Small intestine (tissue), 7 donors: ENCODE data around the gene CIAO3. TPM values are rescaled to one million over a fixed set of nuclear protein-coding genes. Genes with fewer than 3 reads are reported as not detected.
"Not testable (repeated sequence)": the region's sequence is repeated elsewhere in the genome, so short reads cannot be mapped to it uniquely, and the experiment has no call there.

ENCODE experiments used
- DNase-seq, 2 donors: peaks; one replicate each; pipeline versions ENCODE4 v3.0.0 to v3.0.0-alpha.2; 2013
- FAIRE-seq: peaks from 2 replicates; lab custom pipeline; 2012; peaks lifted over from hg19 to GRCh38; lab: Jason Lieb, UNC
- H3K27ac ChIP-seq, 3 donors: one replicate each; pipeline ENCODE4 v1.5.1; 2013; ENCODE audit warnings: low read length in 2 of 3, mild to moderate bottlenecking in 2 of 3, control low read depth in 1 of 3, inconsistent platforms in 1 of 3, low read depth in 1 of 3, moderate library complexity in 1 of 3
- H3K27me3 ChIP-seq, 3 donors: one replicate each; pipeline ENCODE4 v1.6.1; 2013; ENCODE audit warnings: low read length in 3 of 3, inconsistent platforms in 1 of 3; ENCODE audit not compliant: control insufficient read depth in 3 of 3, insufficient read depth in 3 of 3
- H3K36me3 ChIP-seq, 3 donors: one replicate each; pipeline ENCODE4 v1.6.1; 2013; ENCODE audit warnings: low read length in 3 of 3, inconsistent platforms in 1 of 3, low read depth in 1 of 3, mild to moderate bottlenecking in 1 of 3, moderate library complexity in 1 of 3; ENCODE audit not compliant: control insufficient read depth in 3 of 3, insufficient read depth in 2 of 3
- H3K4me1 ChIP-seq, 3 donors: one replicate each; pipeline ENCODE4 v1.6.1; 2013; ENCODE audit warnings: low read length in 2 of 3, inconsistent platforms in 1 of 3, low read depth in 1 of 3, mild to moderate bottlenecking in 1 of 3, moderate library complexity in 1 of 3; ENCODE audit not compliant: control insufficient read depth in 3 of 3, insufficient read depth in 2 of 3
- H3K4me3 ChIP-seq, 3 donors: one replicate each; pipeline ENCODE4 v1.5.1; 2013; ENCODE audit warnings: low read length in 3 of 3, control low read depth in 1 of 3, inconsistent platforms in 1 of 3, low read depth in 1 of 3, mild to moderate bottlenecking in 1 of 3, moderate library complexity in 1 of 3
- H3K9me3 ChIP-seq, 2 donors: one replicate each; pipeline ENCODE4 v1.6.1; 2013; ENCODE audit warnings: low read depth in 1 of 2, low read length in 1 of 2; ENCODE audit not compliant: control insufficient read depth in 2 of 2, insufficient read depth in 1 of 2
- WGBS, 3 donors: extraction: QIAGEN DNeasy Blood & Tissue Kit; methylation state at CpG; one replicate each; pipeline ENCODE4 v1.1.7; 2013; 5-methylcytosine and 5-hydroxymethylcytosine counted together
- polyA plus RNA-seq, 4 donors: library from polyadenylated mRNA; stranded (reverse) in 3 of 4; unstranded in 1 of 4; fragments of 200-250 nt in 3 of 4; fragments of 120-200 nt in 1 of 4; gene quantifications; one replicate each; pipeline versions ENCODE4 v1.2.1 to v1.2.3, GENCODE V29; 2013
- donor health status: healthy with polysubstance abuse.
- donor health status: control.
- donor health status: control.
- donor health status: Bipolar disorder and iron deficiency.
- donor health status: healthy.

CIAO3 gene
- polyA plus RNA-seq, 4 donors: 32.5 to 68.0 (median 44.7) TPM

- H3K4me1 ChIP-seq: peaks cover 9 to 36% (median 12%) of the 10 kb centered on the region in 3 donors
These were observed 23.9 kb downstream of the CIAO3 start for GRCh38 chr16:716768-717325.

GRCh38 chr16:716200-716568 is 24.6 kb downstream of the CIAO3 start:
- no peaks in the 10 kb centered on the region for H3K36me3 ChIP-seq

More at GRCh38 chr16:716768-717325, 23.9 kb downstream of the CIAO3 start:
- DNase-seq (no peak), FAIRE-seq (no peak)
- Histone ChIP-seq H3K9me3 (peaks cover 3 to 4% of the 10 kb centered on the region in 2 donors), H3K27ac (no peak overlapping the region), H3K36me3 (peaks cover 0 to 2% (median 0%) of the 10 kb centered on the region in 3 donors), H3K27me3 (peaks cover 0 to 27% (median 3%) of the 10 kb centered on the region in 3 donors), H3K4me3 (no peak overlapping the region)
- 82 to 88% (median 84%) methylated on average over 26 to 29 of the region's 29 CpGs for WGBS, 3 donors

GRCh38 chr16:715477-716199 is 25.2 kb downstream of the CIAO3 start:
- Histone ChIP-seq H3K4me3 (peak overlapping the region; percentile 13 to 61 (median 51)), H3K27me3 (peaks cover 2 to 37% (median 3%) of the 10 kb centered on the region in 3 donors), H3K9me3 (no peaks in the 10 kb centered on the region), H3K36me3 (no peaks in the 10 kb centered on the region), H3K27ac (no peak overlapping the region), H3K4me1 (peaks cover 9 to 43% (median 12%) of the 10 kb centered on the region in 3 donors)
- 1 to 3% (median 2%) methylated on average over 31 to 74 of the region's 74 CpGs for WGBS, 3 donors
- DNase-seq: no peak
- FAIRE-seq: no peak

More at GRCh38 chr16:716200-716568, 24.6 kb downstream of the CIAO3 start:
- Histone ChIP-seq H3K4me1 (peaks cover 9 to 39% (median 12%) of the 10 kb centered on the region in 3 donors), H3K27me3 (peaks cover 0 to 32% (median 3%) of the 10 kb centered on the region in 3 donors), H3K27ac (no peak overlapping the region), H3K9me3 (no peaks in the 10 kb centered on the region), H3K4me3 (peak overlapping the region in 1 of 3 donors; percentile 13)
- FAIRE-seq (no peak), DNase-seq (no peak)
- 10 to 21% (median 19%) methylated on average over 8 to 12 of the region's 12 CpGs for WGBS, 3 donors

- peaks cover 4 to 45% (median 10%) of the 10 kb centered on the region in 3 donors for H3K27me3 ChIP-seq
- no peak within 1 kb of the TSS for H3K27ac ChIP-seq
- no peaks in the 10 kb centered on the region for H3K9me3 ChIP-seq
- peaks cover 4 to 36% (median 6%) of the 10 kb centered on the region in 3 donors for H3K4me1 ChIP-seq
- H3K4me3 ChIP-seq: peak within 1 kb of the TSS; percentile 13 to 61 (median 51)
- DNase-seq: peak; percentile 81 to 93
- WGBS, 3 donors: 5 to 9% (median 7%) methylated on average over 53 to 108 of the region's 108 CpGs
- no peak for FAIRE-seq
- H3K36me3 ChIP-seq: no peaks in the 10 kb centered on the region
These were observed 26.0 kb downstream of the CIAO3 start, which contains the start of gene METRN for GRCh38 chr16:714558-715476. Gene METRN, plus strand, starts transcription at chr16:715118. Its CDS starts 172 bp downstream, at chr16:715290.

GRCh38 chr16:714079-714478 is 26.7 kb downstream of the CIAO3 start:
- Histone ChIP-seq H3K36me3 (no peaks in the 10 kb centered on the region), H3K27me3 (peaks cover 5 to 53% (median 15%) of the 10 kb centered on the region in 3 donors), H3K4me1 (peaks cover 3 to 30% (median 3%) of the 10 kb centered on the region in 3 donors), H3K27ac (no peak overlapping the region), H3K4me3 (no peak overlapping the region), H3K9me3 (no peaks in the 10 kb centered on the region)
- FAIRE-seq: no peak
- WGBS, 3 donors: 61 to 69% (median 63%) methylated on average over 10 to 11 of the region's 11 CpGs
- no peak for DNase-seq

GRCh38 chr16:712740-713250 is 28.0 kb downstream of the CIAO3 start:
- not testable (repeated sequence) for H3K36me3 ChIP-seq, FAIRE-seq
- H3K27me3 ChIP-seq: peaks cover 5 to 66% (median 24%) of the 10 kb centered on the region in 3 donors

GRCh38 chr16:711548-712320 is 29.1 kb downstream of the CIAO3 start:
- Histone ChIP-seq H3K36me3 (no peaks in the 10 kb centered on the region), H3K27me3 (peaks cover 11 to 69% (median 32%) of the 10 kb centered on the region in 3 donors), H3K27ac (no peak overlapping the region), H3K4me1 (peaks cover 0 to 21% (median 3%) of the 10 kb centered on the region in 3 donors), H3K4me3 (no peak overlapping the region), H3K9me3 (no peaks in the 10 kb centered on the region)
- no peak for FAIRE-seq
- peak; percentile 61 to 78 for DNase-seq
- 6 to 12% (median 11%) methylated on average over 24 to 25 of the region's 25 CpGs for WGBS, 3 donors

More at GRCh38 chr16:712740-713250, 28.0 kb downstream of the CIAO3 start:
- not testable (repeated sequence) for H3K9me3 ChIP-seq, H3K27ac ChIP-seq, H3K4me3 ChIP-seq, DNase-seq
- WGBS, 3 donors: 28 to 53% (median 35%) methylated on average over 12 to 13 of the region's 13 CpGs
- peaks cover 0 to 21% (median 3%) of the 10 kb centered on the region in 3 donors for H3K4me1 ChIP-seq
